NCI-H146 treated with DMSO at 0.1 percent for 48 hours (cell line): ENCODE measurements around the gene PNKD.
"Not testable (repeated sequence)": the region's sequence is repeated elsewhere in the genome, so short reads cannot be mapped to it uniquely, and the experiment has no call there.

ENCODE experiments used
- DNase-seq: peaks from one replicate; lab custom pipeline; 2025; ENCODE audit not compliant: unreplicated experiment; lab: John Stamatoyannopoulos, UW

The PNKD gene

DNA sequence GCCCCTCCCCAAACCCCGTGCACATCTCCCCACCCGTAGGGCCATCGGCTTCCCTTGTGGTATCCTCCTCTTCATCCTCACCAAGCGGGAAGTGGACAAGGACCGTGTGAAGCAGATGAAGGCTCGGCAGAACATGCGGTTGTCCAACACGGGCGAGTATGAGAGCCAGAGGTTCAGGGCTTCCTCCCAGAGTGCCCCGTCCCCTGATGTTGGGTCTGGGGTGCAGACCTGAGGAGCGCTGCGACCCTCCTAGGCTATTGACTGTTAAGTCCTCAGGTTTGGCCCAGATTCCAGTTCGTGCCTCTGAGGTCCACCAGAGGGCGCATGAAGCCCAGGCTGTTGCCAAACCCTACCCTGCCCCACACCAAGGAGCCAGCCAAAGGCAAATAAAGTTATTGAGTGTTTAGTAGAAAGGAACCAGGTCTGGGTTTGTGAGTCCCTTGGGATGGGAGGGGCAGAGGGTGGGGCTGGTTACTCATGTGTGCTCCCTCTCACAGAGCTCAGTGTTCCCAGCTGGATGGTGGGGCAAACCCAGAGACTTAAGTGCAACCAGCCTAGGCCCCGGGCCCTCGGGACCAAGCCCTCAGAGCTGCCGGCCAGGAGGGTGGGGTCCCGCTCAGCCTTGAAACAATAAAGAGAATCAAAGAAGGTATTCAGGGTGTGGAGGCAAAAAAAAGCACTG is 2.4 kb downstream of the PNKD start:
- DNase-seq, result peak; percentile 32

- DNase-seq, result not testable (repeated sequence)
Observed at GRCh38 chr2:218273214-218273907, 3.0 kb downstream of the PNKD start.

DNA sequence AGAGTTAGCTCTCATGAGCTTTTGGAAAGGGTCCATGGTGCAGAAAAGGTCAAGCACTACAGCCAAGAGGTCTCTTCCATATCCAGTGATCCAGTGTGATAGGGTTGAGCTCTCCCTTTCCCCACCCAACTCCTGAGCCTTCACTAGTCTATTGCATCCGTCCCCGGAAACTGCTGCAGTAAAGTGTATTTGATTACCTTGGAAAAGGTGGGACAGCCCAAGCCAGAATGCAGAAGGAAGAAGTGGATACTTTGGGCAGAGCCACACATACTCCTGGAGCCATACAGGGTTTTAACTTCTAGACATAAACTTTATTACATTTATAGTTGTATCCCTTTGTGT is 3.6 kb downstream of the PNKD start:
- no peak for DNase-seq

GRCh38 chr2:218274586-218274985 is 4.3 kb downstream of the PNKD start:
- no peak for DNase-seq

GRCh38 chr2:218275371-218276072 is 5.2 kb downstream of the PNKD start:
- DNase-seq, result no peak

DNA sequence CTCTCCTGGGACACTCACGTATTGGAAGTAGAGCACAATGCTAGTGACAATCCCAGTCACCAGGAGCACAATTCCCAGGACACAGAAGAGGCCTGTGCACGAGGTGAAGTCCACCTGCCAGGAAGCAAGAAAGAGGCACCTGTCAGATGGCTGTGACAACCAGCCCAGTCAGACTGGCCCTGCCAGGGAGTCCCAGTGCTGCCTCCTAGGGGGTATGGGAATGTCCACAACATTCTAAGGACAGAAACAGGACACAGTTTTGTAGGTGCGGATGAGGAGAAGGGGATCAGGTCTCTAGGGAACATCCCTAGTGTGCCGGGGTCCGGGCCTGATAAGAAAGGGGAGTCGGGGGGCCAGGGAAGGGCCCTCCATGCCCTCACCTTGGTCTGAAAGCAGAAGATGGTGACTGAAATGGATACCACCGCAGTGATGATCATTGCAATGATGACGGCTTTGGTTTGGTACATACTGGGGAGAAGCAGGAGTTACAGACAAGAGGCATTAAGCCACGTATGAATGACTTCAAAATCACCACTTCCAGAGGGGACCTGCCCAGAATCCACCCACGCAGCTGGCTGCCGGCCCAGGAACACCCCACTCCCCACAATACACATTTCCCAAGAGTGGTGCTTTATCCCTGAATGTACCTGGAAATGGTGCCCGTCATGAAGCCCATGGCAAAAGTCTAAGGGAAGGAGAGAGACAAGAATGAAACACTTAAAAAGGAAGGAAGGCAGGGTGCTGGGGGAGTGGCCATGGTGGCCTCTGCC is 6.9 kb downstream of the PNKD start:
- no peak for DNase-seq

DNA sequence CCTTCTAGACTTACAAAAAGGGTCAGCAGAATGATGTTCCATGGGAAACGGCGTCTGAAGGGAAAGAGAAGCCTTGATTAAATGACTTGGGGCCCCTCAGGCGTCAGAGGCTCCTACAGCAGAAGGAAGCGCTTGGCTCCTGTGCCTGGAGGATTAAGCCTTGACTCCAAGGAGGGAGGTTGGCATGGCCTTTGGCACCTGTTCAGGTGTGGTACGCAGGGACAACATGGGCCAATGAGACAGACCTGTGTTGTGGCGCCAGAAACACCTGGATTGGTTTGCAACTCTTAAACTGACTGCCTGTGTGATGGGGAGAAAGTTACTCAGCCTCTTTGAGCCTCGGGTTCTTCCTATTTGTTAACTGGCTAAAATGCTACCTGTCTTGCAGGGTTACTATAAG is 7.6 kb downstream of the PNKD start:
- DNase-seq, result no peak

DNA sequence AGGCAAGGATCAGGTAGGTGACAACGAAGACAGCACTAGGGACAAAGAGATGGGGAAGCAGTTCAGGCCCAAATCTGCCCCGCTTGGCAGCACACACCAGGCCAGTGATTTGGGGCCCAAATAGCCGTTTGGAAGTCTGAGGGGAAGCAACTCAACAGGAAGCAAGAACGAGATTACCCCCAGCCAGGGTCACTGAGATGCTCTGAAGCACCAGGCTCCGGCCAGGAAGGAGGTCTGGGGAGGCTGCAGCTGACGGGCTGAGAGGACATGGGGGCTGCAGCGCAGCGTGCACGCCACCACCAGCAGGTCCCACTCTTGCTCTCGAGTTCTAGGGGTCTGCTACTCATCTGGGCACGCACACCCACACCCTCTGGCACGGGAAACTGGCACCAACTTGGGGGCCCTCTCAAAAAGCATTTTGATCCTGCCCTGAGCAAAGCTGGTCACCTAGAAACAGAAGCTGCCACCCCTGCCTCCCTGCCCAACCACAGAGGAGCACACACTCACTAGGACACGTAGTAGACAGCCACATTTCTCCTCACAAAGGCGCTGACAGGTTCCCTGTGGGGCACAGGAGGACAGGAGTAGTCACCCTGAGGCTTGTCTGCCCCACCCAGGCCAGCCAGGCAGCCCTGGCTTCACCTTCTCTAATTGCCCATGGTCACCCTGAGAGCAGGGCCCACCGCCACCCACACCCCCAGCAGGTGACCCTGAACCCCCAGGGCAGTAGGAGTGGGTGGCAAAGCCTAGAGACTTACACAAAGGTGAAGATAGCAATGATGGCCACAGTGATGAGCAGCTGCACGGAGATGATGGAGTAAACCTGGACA is 8.4 kb downstream of the PNKD start:
- DNase-seq, result no peak

GRCh38 chr2:218280260-218280870 is 10.0 kb downstream of the PNKD start:
- DNase-seq, result no peak

GRCh38 chr2:218281449-218281848 is 11.1 kb downstream of the PNKD start:
- no peak for DNase-seq

DNA sequence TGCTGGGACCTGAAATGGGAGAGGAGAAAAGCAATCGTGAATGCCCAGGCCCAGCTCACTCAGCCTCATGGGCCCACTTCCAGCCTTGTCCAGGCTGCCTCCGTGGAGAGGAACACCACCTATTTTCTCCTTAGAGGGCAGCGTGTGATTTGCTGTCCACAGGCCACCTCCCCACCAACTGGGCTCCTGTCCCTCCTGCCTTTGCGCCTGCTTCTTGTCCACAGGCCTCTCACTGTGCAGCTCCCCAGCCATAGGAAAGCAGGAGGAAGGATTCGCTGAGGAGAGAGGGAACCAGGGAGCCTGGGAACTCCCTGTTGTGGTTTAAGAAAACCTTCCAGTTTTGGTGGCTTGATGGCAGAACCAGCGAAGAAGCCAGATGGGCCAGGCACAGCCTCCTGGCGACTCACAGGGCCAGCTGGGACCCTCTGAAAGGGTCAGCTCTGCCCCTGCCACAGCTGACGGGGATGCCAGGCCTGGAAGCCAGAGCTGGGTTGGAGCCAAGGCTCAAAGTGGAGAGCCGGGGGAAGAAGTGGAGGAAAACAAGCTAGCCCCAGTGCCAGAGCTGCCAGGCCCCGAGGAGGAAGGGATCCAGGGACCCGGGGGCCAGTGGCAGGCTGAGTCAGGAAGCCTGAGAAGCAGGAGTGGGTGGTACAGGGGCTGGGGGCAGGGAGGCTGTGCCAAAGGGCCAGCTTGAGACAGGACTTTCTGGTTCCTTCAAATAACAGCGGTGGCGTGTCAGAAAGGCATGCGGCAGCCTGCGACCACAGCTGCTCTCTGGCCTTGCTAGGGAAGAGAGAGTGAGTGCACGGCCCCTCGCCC is 12.1 kb downstream of the PNKD start:
- DNase-seq, result no peak

DNA sequence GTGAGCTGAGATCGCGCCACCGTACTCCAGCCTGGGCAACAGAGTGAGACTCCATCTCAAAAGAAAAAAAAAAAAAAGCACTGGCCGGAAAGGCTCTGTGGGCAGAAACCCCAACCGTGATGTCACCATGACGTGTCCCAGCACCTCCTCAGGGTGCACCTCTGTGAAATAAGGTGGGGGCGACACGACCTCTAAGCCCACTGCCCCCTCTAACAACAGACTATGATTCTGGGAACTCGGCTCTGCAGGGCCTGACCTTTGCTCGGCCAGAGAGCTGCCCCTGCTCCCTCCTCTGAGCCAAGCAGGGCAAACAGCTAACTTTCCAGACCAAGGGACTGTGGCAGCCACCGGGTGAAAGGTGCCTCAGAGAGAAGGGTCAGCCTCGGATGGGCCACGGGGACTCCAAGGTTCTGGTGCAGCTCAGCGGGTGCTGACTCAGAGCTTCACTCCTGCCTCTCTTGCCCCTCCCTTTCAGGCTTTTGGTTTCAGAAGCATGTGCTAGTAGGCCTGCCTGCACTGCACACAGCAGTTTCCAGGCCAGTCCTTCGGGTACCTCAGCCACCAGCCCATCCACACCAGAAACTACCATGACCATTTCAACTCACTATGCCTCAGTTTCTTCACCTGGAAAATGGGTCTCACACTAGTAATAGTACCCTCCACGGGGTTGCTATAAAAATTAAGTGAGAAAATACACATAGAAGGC is 13.9 kb downstream of the PNKD start:
- DNase-seq, result no peak

DNA sequence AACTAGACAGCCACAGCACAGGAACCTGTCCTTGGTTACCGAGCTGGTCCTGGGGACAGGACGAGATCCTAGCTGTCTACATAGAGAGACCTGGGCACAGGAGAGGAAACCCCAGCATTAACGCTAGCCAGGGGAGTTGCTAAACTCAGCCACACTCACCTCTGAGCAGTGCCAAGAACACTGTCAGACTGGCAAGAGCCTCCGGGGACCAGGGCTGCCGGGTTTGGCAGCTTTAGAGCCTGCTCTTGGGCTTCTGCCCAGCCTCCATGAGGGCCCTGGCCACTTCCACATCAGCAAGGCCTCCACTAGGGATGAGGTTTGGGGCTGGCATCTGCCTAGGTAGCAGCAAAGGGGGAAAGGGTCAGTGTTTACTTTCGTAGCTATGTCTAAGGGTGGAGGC is 15.3 kb downstream of the PNKD start:
- no peak for DNase-seq

DNA sequence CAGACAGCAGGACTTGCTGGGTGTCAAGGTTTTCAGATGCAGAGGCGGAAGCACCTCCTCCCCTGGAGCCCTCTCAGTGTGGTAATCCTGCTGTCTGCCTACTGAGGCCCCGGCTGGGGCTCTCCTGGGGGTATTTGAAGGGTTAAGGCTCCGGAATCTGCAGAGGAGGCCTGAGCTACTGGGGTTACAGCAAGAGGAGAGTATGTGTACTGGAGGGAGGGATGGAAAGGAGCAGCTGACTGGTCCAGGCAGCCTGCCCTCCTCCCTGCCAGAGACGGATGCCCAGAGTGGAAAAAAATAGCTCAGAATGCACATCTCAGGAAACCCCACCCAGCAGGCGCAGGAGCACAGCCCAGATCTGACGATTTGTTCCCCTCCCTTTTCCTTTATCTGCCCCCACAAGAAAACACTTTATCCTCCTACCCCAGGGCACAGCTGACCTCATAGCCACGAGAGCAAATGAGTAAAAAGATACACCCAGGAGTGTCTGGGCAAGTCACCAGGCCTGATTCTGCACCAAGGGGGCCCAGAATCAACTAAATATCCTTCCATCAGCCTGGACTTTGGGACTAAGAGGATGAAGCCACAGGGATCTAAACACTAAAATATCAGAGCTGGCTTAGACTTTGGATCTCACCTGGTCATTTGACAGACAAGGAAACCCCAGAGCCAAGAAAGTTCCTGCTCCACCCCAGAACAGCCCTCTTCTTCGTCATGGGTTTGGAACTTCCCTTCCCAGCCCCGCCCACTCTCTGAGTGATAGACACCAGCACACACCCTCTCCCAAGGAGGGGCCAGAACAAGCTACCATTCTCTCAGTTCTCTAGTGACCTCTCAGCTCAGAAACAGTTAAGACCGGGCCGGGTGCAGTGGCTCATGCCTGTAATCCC is 16.5 kb downstream of the PNKD start:
- no peak for DNase-seq

- no peak for DNase-seq
Observed at GRCh38 chr2:218289639-218290315, 19.5 kb downstream of the PNKD start.

GRCh38 chr2:218290316-218291261 is 20.3 kb downstream of the PNKD start:
- DNase-seq, result no peak
